GM18499 (cell line): ENCODE data around the gene OR2V1.

Source experiments
- ATAC-seq: cut with Tn5 transposase; IDR thresholded peaks from one replicate; pipeline ENCODE4 v1.9.1; 2021; ENCODE audit warnings: moderate number of reproducible peaks; ENCODE audit not compliant: insufficient read depth, unreplicated experiment

Gene OR2V1

GRCh38 chr5:181086026-181086883, 44.7 kb downstream of the OR2V1 start:
- no peak for ATAC-seq

GRCh38 chr5:181084621-181085195, 46.3 kb downstream of the OR2V1 start:
- no peak for ATAC-seq

GRCh38 chr5:181081989-181082388, 49.0 kb downstream of the OR2V1 start:
- ATAC-seq: no peak

- no peak for ATAC-seq
Observed at GRCh38 chr5:181076920-181077319, 54.0 kb downstream of the OR2V1 start.
